ENCODE measurements around the gene CLSTN2.

DNA sequence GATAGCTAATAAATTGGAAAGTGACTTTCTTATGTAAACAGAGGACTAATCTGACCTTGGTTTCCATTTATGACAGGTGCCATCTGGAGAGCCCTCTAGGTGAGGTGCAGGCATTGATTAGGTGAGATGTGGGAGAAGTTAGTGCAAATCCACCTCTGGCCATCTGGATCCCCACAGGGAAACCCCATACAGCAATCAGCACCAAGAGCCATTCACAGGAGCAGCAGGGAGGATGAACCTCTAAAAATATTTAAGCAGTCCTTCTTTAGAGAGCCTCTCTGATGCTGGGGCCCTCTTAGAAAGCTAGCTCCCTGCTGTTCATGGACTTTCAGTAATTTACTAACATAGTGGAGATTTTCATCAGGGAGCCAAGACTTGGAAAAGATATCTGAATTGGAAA, 69.3 kb downstream of the CLSTN2 start:
- TF ChIP-seq, protein P1, sequence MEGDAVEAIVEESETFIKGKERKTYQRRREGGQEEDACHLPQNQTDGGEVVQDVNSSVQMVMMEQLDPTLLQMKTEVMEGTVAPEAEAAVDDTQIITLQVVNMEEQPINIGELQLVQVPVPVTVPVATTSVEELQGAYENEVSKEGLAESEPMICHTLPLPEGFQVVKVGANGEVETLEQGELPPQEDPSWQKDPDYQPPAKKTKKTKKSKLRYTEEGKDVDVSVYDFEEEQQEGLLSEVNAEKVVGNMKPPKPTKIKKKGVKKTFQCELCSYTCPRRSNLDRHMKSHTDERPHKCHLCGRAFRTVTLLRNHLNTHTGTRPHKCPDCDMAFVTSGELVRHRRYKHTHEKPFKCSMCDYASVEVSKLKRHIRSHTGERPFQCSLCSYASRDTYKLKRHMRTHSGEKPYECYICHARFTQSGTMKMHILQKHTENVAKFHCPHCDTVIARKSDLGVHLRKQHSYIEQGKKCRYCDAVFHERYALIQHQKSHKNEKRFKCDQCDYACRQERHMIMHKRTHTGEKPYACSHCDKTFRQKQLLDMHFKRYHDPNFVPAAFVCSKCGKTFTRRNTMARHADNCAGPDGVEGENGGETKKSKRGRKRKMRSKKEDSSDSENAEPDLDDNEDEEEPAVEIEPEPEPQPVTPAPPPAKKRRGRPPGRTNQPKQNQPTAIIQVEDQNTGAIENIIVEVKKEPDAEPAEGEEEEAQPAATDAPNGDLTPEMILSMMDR (IDR thresholded peaks at IDR 0.05), result no peak
- TF ChIP-seq POLR2A (IDR thresholded peaks at IDR 0.05), result no peak
